GM18907 (cell line): ENCODE measurements around the gene CTXN1.
A peak's percentile ranks its signal among the peaks of the same experiment; 100 is the strongest.

Source experiments
- ATAC-seq: cut with Tn5 transposase; IDR thresholded peaks from one replicate; pipeline ENCODE4 v1.9.1; 2021; ENCODE audit warnings: mild to moderate bottlenecking, moderate library complexity; ENCODE audit not compliant: unreplicated experiment

CTXN1 gene

DNA sequence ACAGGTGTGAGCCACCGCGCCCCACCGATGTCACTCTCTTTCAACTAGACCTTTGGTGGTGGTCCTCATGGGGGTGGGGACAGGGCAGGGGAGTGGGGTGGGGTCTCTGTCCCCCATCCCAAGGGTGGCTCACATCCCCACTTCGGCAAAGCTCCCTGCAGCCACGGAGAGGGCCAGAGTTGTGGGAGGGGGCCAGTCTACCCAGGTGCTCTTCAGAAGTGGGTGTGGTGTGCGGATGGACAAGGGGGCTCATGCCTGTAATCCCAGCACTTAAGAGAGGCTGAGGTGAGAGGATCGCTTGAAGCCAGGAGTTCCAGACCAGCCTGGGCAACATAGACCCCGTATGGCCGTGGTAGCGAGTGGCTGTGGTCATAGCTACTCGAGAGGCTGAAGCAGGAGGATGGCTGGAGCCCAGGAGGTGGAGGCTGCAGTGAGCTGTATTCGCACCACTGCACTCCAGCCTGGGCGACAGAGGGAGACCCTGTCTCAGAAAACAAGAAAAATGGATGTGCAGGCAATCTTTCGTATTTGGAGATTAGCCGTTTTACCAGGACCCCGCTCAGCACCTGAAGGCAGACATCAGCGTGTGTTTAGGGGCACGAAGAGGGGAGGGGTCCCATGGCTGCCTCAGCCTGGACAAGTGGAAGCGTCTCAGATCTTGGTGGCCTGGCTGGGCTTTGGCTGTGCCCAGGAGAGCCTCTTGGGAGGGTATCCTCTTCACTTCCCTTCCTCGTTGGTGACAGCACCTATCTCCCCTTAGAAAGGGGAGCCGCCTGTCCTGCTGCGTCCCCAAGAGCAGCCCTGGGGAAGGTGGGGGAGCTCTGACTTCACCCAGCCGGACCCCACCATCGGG, 10.5 kb downstream of the CTXN1 start:
- ATAC-seq: no peak

DNA sequence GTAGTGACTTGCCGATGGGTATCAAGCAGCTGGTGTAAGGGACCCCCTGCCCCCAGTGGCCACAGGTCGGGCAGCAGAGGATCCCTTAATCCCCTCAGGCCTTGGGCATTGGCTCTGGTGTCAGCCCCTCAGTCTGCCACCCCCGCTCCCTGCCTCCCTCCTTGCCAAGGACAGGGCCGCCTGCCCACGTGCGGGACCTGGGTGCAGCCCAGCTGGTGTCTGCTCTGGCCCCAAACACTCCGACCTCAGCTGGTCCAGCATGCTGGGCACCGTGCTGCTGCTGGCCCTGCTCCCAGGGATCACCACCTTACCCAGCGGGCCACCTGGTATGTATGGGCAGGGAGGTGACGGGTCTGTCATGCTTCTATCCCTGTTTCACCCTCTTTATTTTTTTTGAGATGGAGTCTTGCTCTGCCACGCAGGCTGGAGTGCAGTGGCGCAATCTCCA, 11.3 kb downstream of the CTXN1 start, which contains the start of gene TGFBR3L:
Gene TGFBR3L, plus strand, starts transcription at position 233 of the 448 bp plus-strand sequence.
- ATAC-seq: no peak

DNA sequence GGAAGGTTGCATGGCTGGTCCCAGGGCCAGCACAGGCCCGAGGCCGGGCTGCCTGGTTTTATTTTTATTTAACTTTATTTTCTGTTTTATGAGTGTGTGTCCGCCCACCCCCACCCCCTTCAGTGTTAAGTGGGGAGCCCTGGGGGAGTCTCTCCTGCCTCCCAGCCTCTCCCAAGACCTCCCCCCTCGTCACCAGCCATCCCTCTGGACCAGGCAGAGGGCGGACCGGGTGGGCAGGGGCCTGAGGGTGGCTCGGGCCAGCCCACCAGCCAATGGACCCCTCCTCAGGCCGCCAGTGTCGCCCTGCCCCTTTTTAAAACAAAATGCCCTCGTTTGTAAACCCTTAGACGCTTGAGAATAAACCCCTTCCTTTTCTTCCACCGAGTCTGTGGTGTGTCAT, 11.8 kb downstream of the CTXN1 start:
- no peak for ATAC-seq

DNA sequence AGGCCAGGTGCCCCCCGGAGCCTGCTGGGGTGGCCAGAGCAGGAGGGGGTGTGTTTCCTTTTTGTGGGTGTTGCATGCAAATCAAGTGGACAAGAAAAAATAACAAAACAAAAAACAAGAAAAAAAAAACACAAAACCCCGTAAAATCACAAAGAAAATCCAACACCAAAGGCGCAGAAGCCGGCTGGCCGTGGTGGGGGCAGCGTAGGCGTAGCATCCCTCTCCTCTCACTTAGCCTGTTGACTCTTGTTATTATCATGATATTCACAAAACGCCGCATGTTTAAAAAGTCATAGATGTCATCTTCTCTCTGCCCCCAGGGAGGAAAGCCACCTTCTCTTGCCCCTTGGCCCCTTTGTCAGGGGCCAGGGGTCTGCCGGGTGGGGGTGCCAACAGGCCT, 12.3 kb downstream of the CTXN1 start:
- ATAC-seq: no peak

DNA sequence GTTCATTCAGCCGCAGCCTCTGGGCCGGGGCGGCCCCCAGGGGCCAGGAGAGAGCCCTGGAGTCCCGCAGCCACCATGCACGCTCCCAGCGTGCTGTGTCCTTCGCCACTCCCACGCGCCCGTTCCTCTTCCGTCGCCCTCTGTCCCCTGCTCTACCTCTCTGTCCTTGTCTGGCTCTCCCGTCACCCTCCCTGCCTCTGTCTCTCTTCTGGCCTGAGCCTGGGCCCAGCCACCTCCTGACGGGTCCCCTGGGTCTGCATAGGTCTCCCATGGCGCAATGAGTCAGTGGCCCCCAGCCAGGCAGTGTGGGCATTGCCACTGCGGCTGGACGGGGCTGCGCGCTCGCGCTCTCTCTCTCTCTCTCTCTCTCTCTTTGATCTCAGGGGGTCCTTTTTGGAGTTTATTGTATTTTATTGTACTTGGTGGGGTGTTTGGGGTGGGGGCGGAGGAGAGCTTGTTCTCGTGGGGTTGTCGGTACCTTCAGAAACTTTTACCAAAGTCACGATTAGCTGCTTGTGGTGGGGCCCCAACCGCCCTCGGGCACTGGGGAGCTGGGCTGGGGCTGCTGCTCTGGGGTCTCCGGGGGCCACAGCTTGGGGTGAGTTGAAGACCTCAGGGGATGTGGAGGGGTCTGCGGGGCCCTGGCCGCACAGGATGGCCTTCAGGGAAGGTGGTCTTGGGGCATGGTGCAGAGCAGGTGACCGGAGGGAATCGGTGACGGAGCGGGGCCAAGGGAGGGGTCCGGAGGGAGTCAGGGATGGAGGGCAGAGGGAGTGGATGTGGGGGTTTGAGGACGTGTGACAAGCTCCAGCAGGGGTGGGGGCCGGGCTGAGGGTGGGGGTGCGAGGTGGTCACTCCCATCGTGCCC, 13.0 kb downstream of the CTXN1 start:
- no peak for ATAC-seq

DNA sequence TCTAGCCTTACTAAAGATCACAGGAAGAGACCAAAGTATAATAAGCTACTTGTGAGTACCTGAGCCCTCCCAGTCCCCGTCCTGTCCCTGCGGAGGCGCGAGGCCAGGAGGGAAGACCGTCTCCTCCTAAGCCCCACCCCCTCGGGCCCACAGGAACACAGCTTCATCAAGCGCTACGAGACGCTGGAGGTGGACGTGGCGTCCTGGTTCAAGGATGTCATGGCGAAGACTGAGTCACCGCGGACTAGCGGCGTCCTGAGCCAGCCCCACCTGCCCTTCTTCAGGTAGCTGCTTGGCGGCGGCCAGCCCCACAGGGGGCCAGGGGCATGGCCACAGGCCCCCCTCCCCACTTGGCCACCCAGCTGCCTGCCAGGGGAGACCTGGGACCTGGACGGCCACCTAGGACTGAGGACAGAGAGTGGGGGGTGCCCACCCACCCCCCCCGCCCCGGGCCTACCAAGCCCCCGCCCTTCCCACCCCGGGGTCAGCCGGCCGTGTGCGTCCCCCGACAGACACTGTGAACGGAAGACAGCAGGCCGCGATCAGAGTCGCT, 13.7 kb downstream of the CTXN1 start:
- ATAC-seq: no peak

- no peak for ATAC-seq
Observed at GRCh38 chr19:7911508-7912143, 14.3 kb downstream of the CTXN1 start.

GRCh38 chr19:7910321-7911161, 15.4 kb downstream of the CTXN1 start:
- no peak for ATAC-seq

DNA sequence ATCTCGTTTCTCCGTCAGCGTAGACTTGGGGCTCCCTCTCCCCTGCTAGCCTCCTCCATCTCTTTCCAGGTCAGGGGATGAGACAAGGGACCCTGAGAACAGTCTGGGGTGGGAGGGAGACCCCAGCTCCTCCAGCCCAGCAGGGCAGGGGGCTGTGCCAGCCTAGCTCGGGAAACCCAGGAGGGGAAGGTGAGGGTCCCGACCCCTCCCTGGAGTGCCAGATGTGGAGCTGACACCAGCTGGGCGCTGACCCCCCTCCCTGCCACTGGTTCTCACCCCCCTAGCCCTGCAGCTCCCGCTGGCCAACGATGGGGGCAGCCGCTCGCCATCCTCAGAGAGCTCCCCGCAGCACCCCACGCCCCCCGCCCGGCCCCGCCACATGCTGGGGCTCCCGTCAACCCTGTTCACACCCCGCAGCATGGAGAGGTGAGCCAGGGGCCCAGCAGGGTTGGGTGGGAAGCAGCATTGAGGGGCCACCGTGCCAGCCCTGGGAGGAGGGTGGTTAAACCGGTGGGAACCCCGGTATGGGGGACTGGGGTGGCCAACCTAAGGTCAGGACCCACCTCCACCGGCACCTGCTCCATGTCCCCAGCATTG, 16.4 kb downstream of the CTXN1 start:
- no peak for ATAC-seq

- ATAC-seq: no peak
Observed at GRCh38 chr19:7908742-7909461, 17.0 kb downstream of the CTXN1 start.

GRCh38 chr19:7908078-7908699, 17.7 kb downstream of the CTXN1 start:
- ATAC-seq: no peak

- no peak for ATAC-seq
Observed at GRCh38 chr19:7907544-7907943, 18.4 kb downstream of the CTXN1 start.

- no peak for ATAC-seq
Observed at GRCh38 chr19:7907122-7907521, 18.8 kb downstream of the CTXN1 start.

- no peak for ATAC-seq
Observed at GRCh38 chr19:7905859-7906258, 20.1 kb downstream of the CTXN1 start.

DNA sequence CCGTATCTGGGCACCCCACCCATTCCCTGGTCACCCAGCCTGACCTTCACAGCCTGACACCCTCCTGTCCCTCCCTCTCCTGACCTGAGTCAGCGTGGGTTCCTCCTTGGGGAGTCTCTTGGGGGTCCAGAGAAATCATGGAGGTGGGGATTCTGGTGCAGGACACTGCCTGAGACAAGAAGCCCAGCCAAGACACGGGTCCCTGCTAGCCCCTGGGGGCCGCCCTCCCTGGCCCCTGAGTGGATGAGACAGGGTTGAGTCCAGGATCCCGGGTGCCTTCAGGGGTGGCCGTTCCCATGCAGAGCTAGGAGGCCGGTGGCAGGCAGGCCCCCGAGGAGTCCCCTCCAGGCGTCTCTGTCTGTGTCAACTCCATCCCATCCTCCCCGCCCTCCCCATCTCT, 20.7 kb downstream of the CTXN1 start:
- ATAC-seq: no peak

DNA sequence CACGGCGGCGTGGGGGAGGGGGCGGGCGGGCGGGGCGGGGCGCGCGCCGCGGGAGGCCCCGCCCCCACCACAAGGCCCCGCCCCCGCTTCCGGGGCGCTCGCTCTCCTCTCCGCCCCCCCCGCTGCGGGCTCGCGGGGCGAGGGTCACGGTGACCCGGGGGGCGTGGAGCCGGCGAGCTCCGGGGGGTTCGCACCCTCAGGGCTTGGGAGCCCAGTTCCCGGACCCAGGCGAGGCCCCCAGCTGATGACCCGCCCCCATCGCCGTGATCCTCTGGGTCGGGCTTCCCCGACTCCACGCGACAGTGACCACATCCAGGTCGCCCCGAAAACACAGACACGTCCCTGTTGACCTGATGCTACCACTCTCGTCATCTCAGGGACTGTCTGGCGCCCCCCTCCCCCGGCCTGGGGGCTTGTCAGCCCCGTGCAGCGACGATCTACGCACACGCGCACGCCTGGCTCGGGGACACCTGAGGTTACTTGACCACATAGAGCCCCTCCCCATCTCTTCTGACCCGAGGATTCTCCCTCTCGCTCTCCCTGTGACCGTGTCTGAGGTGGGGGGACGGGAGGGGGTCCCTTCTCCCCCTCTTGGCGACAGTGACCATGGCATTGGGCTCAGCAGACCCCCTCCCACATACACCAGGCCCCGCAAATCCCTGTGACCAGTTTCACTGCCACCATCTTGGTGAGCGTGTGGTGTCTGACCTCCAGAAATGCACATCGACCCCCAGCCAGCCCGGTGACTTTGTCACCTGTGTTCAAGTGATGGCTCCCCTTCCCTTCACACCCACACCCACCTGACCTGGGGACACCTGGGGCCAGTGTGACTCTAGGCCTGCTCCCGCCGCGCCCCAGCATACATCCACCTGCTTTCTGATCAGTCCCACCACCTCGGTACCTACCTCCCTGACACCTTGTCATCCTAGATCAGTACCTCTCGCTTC, 21.6 kb downstream of the CTXN1 start:
- peak; percentile 31 for ATAC-seq

DNA sequence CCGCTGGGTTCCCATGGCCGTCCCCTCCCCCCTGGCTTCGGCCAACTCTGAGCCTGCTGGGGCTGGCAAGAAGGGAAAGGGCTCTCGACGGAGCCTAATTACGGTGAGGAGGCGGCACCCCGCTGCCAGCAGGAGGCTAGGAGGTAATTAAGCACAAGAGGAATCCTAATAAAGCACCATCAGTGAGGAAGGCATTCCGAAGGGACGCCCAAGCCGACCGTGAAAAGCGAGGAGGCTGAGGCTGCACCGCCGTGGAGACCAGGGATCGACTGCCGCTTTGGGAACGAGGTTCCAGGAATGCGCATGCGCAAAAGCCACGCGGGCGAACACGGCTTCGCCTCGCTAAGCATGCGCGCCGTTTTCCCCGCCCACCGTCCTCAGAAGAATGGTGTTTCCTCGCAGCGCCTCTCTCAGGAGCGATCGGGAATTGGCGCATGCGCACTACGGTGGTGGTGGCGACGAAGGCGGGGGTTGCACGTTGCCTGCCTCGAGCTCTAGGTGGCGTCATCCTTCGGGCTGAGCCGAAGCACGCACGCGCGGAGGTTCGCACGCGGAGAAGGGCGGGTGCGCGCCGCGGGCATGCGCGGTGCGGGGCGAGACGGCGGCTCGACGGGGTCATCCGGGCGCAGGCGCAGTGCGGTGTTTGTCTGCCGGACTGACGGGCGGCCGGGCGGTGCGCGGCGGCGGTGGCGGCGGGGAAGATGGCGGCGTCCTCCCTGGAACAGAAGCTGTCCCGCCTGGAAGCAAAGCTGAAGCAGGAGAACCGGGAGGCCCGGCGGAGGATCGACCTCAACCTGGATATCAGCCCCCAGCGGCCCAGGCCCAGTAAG, 22.5 kb downstream of the CTXN1 start, which contains the start of gene MAP2K7:
Gene MAP2K7, plus strand, starts transcription at position 634 of the 830 bp plus-strand sequence. Its CDS starts 68 bp downstream, at position 702.
- peak; percentile 82 for ATAC-seq
